Measurements from ENCODE around the gene POLR1E.
A peak's percentile ranks its signal among the peaks of the same experiment; 100 is the strongest.
"Not testable (repeated sequence)": the region's sequence is repeated elsewhere in the genome, so short reads cannot be mapped to it uniquely, and the experiment has no call there.

POLR1E gene

DNA sequence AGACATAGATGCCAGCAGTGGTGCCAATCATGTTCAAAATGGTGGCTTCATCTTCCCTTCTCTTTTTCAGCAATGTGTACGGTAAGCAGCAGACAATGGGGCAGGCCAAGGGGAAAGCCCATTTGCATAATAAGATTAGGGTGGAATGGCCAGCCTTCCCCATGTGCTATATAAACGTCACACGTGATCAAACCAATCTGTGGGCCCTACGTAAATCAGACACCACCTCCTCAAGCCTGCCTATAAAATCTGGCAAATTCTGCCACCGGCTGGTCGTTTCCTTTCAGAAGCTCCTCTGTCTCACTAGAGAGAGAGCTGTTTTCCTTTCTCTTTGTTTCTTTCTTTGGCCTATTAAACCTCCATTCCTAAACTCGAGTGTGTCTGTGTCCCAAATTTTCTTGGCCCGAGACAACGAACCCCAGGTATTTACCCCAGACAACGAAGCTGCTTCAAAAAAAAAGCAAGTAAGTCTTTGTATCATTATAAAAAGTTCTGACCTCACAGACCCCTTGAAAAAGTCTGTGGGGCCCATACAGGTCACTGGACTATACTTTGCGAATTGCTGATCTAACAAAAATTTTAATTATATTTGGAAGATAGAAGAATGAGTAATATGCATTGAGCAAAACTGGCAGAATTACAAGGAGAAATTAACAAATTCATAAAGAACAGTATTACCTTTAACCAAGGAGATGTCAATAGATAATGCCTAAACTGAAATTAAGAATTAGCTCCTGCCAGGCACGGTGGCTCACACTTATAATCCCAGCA, 35.7 kb upstream of the POLR1E start:
- TF ChIP-seq JUND (IDR thresholded peaks at IDR 0.05; ENCODE audit: low read depth) = no peak

DNA sequence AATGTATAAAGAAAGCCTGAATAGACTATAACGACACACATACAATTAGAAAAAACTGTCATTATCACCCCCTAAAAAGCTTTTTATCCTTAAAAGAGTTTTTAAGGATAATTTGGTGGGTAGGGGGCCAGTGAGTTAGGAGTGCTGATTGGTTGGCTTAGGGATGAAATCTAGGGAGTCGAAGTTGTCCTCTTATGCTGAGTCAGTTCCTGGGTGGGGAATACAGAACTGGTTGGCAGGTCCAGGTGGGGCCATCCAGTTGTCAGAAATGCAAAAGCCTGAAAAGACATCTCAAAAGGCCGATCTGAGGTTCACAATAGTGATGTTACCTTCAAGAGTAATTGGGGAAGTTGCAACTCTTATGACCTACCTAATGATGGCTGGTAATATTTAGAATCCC, 34.1 kb upstream of the POLR1E start:
- in situ Hi-C loops (cut with HindIII; ENCODE audit: low pct_unique_long_range_greater_than_20kb, low sequenced_read_pairs) = no loop called here
- DNase-seq (ENCODE audit: low read depth in 1 of 2, low spot score in 1 of 2) = no peak
- TF ChIP-seq JUND (IDR thresholded peaks at IDR 0.05; ENCODE audit: low read depth) = no peak

More for the DNA sequence above, 35.7 kb upstream of the POLR1E start:
- in situ Hi-C loops (cut with HindIII; ENCODE audit: low pct_unique_long_range_greater_than_20kb, low sequenced_read_pairs) = no loop called here
- DNase-seq (ENCODE audit: low read depth in 1 of 2, low spot score in 1 of 2) = no peak

DNA sequence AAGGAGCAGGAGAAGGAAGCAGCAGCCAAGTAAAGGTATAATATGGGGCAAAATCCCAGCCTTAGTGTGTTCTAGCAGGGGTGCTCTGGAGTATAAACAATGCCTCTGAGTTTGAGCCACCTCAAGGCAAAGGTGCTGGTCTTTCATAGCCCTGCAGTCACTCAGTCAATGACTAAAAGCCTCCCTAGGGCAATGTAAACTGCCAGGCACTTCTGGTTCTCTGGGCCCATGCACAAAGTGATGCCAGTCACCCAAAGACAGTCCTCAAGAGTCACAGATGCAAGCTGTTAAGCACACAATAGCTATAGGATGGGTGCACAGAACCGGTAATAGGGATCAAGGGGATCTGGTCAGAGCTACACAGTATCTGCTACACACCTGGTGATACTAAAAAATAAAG, 33.1 kb upstream of the POLR1E start:
- in situ Hi-C loops (cut with HindIII; ENCODE audit: low pct_unique_long_range_greater_than_20kb, low sequenced_read_pairs) = no loop called here
- TF ChIP-seq JUND (IDR thresholded peaks at IDR 0.05; ENCODE audit: low read depth) = no peak
- no peak for DNase-seq (ENCODE audit: low read depth in 1 of 2, low spot score in 1 of 2)

- in situ Hi-C loops (cut with HindIII; ENCODE audit: low pct_unique_long_range_greater_than_20kb, low sequenced_read_pairs) = no loop called here
- DNase-seq (ENCODE audit: low read depth in 1 of 2, low spot score in 1 of 2) = peak in 1 of 2 experiments; percentile 35
- no peak for TF ChIP-seq JUND (IDR thresholded peaks at IDR 0.05; ENCODE audit: low read depth)
These were observed 31.9 kb upstream of the POLR1E start for GRCh38 chr9:37453827-37454226.

GRCh38 chr9:37454238-37454637, 31.5 kb upstream of the POLR1E start:
- DNase-seq (ENCODE audit: low read depth in 1 of 2, low spot score in 1 of 2) = no peak
- in situ Hi-C loops (cut with HindIII; ENCODE audit: low pct_unique_long_range_greater_than_20kb, low sequenced_read_pairs) = no loop called here
- no peak for TF ChIP-seq JUND (IDR thresholded peaks at IDR 0.05; ENCODE audit: low read depth)

DNA sequence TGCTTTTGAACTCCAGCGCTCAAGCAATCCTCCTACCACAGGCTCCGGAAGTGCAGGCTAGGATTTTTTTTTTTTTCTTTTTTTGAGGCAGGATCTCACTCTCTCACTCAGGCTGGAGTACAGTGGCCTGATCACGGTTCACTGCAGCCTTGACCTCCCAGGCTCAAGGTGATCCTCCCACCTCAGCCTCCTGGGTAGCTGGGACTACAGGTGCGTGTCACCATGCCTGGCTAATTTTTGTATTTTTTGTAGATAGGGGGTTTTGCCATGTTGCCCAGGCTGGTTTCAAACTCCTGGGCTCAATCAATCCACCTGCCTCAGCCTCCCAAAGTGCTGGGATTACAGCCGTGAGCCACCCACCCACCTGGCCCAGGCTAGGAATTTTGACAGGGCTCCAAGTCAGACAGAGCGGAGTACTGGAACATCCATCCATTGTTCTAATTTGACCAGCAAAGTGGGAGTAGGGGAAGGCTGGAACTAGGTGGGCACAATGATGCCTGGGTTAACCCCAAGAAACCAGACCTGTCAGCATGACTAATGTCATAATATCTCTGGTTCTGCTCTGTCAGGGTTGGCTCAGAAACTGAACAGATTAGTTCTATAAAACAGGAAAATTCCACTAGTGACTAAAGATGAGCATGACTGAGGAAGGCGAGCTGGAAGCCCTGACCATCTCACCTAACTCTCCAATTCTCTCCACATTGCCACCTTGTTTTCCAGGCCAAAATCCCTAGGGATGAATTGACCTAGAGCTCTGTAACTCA, 29.7 kb upstream of the POLR1E start:
- TF ChIP-seq JUND (IDR thresholded peaks at IDR 0.05; ENCODE audit: low read depth) = no peak
- in situ Hi-C loops (cut with HindIII; ENCODE audit: low pct_unique_long_range_greater_than_20kb, low sequenced_read_pairs) = no loop called here
- no peak for DNase-seq (ENCODE audit: low read depth in 1 of 2, low spot score in 1 of 2)

GRCh38 chr9:37456817-37457216, 28.9 kb upstream of the POLR1E start:
- no peak for TF ChIP-seq JUND (IDR thresholded peaks at IDR 0.05; ENCODE audit: low read depth)
- in situ Hi-C loops (cut with HindIII; ENCODE audit: low pct_unique_long_range_greater_than_20kb, low sequenced_read_pairs) = no loop called here
- DNase-seq (ENCODE audit: low read depth in 1 of 2, low spot score in 1 of 2) = no peak

- DNase-seq (ENCODE audit: low read depth in 1 of 2, low spot score in 1 of 2) = no peak
- no peak for TF ChIP-seq JUND (IDR thresholded peaks at IDR 0.05; ENCODE audit: low read depth)
- in situ Hi-C loops (cut with HindIII; ENCODE audit: low pct_unique_long_range_greater_than_20kb, low sequenced_read_pairs) = no loop called here
These were observed 21.7 kb upstream of the POLR1E start for GRCh38 chr9:37464006-37464405.

DNA sequence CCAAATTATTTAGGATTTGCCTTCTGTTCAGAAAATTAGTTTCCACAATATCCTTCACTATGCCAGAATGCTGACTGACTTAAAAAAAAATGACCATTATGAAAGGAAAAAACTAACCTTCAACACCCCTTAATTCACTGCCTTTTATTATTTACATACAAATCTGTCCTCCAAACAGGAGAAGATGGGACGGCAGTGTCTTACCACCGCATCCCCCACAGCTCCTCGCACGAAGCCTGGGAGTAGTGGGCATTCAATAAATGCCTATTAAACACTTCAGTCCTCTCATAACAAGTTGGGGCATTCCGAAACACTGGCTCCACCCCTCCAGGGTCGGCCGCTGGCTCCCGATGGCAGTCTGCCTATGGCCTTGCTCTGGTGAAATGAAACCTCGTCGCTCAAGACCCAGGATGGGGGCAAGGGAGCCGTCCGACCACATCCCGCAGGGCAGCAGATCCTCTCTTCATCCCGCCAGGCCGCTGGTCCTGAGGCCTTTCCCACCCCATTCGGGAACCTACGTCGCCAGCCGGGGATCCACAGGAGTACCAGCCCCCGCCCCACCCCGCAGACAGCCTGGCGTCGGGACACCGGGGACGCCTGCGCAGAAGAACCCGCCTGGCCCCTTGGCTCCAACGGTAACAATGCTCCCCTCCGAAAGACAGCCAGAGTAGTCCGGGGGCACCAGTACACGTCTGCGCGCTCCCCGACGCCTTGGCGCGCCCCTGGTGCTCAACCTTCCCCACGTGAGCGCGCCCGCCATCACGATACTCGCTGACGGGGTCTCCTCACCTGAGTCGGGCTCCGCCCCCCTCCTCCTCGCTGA, 21.1 kb upstream of the POLR1E start:
- no peak for TF ChIP-seq JUND (IDR thresholded peaks at IDR 0.05; ENCODE audit: low read depth)
- in situ Hi-C loops (cut with HindIII; ENCODE audit: low pct_unique_long_range_greater_than_20kb, low sequenced_read_pairs) = no loop called here
- peak; percentile 21 to 58 for DNase-seq (ENCODE audit: low read depth in 1 of 2, low spot score in 1 of 2)

GRCh38 chr9:37465249-37466036, 20.3 kb upstream of the POLR1E start, which contains the start of gene ZBTB5:
ZBTB5 (minus strand) TSS chr9:37465450; CDS start chr9:37442551, 22,899 bp downstream.
- peak; percentile 88 to 99 for DNase-seq (ENCODE audit: low read depth in 1 of 2, low spot score in 1 of 2)
- in situ Hi-C loops (cut with HindIII; ENCODE audit: low pct_unique_long_range_greater_than_20kb, low sequenced_read_pairs) = no loop called here
- TF ChIP-seq JUND (IDR thresholded peaks at IDR 0.05; ENCODE audit: low read depth) = no peak

- in situ Hi-C loops (cut with HindIII; ENCODE audit: low pct_unique_long_range_greater_than_20kb, low sequenced_read_pairs) = no loop called here
- DNase-seq (ENCODE audit: low read depth in 1 of 2, low spot score in 1 of 2) = peak; percentile 15 to 88
These were observed 19.6 kb upstream of the POLR1E start for GRCh38 chr9:37466037-37466709.

GRCh38 chr9:37467530-37467929, 18.2 kb upstream of the POLR1E start:
- in situ Hi-C loops (cut with HindIII; ENCODE audit: low pct_unique_long_range_greater_than_20kb, low sequenced_read_pairs) = not testable (repeated sequence)
- DNase-seq (ENCODE audit: low read depth in 1 of 2, low spot score in 1 of 2) = peak in 1 of 2 experiments; percentile 31

More at GRCh38 chr9:37466037-37466709, 19.6 kb upstream of the POLR1E start:
- no peak for TF ChIP-seq JUND (IDR thresholded peaks at IDR 0.05; ENCODE audit: low read depth)

All from T47D (cell line).